ENCODE data around the gene DAAM1. TPM values are rescaled to one million over a fixed set of nuclear protein-coding genes. Genes with fewer than 3 reads are reported as not detected.

Gene DAAM1
- total RNA-seq, 2 donors from 2014 or later = 94.0 to 99.4 TPM

DNA sequence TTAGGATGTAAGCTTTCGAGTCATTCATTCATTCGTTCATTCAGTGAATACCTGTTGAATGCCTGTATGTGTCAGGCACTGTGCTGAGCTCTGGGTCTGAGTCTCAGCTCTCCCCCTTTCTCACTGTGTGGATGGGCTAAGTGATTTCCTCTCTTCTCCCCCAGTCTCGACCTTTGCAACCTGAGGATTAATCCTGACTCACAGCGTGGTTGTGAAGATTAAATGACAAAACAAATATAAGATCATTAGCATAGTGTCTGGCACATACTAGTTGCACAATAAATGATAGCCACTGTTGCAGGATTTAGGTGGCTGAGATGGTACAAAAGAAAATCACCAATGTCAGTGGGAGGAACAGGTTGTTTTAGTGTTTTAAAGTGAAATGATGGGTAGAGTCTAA is 140.0 kb downstream of the DAAM1 start:
- peaks cover 69% of the 10 kb centered on the region for H3K36me3 Mint-ChIP-seq (ENCODE audit: low read depth)
- Histone ChIP-seq H3K9ac (ENCODE audit: extremely low read depth, low read length, poor library complexity, severe bottlenecking) (no peak overlapping the region), H3K9me3 (ENCODE audit: control insufficient read depth, low read length) (peaks cover 17% of the 10 kb centered on the region), H3K4me1 (ENCODE audit: control insufficient read depth, insufficient read depth, low read length) (no peaks in the 10 kb centered on the region), H3K27me3 (ENCODE audit: control insufficient read depth, insufficient read depth, low read length, poor library complexity, severe bottlenecking) (no peaks in the 10 kb centered on the region), H3K36me3 (ENCODE audit: control insufficient read depth, insufficient read depth, low read length) (peaks cover 89% of the 10 kb centered on the region), H3K27ac (ENCODE audit: low read depth, low read length) (no peak overlapping the region), H3K4me3 (ENCODE audit: low read length) (peak overlapping the region; percentile 48)
- H3K27me3 Mint-ChIP-seq (ENCODE audit: insufficient read depth) = no peaks in the 10 kb centered on the region
- TF ChIP-seq, protein P1, sequence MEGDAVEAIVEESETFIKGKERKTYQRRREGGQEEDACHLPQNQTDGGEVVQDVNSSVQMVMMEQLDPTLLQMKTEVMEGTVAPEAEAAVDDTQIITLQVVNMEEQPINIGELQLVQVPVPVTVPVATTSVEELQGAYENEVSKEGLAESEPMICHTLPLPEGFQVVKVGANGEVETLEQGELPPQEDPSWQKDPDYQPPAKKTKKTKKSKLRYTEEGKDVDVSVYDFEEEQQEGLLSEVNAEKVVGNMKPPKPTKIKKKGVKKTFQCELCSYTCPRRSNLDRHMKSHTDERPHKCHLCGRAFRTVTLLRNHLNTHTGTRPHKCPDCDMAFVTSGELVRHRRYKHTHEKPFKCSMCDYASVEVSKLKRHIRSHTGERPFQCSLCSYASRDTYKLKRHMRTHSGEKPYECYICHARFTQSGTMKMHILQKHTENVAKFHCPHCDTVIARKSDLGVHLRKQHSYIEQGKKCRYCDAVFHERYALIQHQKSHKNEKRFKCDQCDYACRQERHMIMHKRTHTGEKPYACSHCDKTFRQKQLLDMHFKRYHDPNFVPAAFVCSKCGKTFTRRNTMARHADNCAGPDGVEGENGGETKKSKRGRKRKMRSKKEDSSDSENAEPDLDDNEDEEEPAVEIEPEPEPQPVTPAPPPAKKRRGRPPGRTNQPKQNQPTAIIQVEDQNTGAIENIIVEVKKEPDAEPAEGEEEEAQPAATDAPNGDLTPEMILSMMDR (conservative IDR thresholded peaks at IDR 0.05) = no peak
- no peak overlapping the region for H3K27ac Mint-ChIP-seq
- H3K4me1 Mint-ChIP-seq = peaks cover 19% of the 10 kb centered on the region
- no peak for DNase-seq
- 77% methylated on average over 4 of the region's 4 CpGs; no CpG with 5 or more reads in 1 of the 2 experiments for WGBS, 2 experiments (ENCODE audit: insufficient coverage in 1 of 2, insufficient read length in 1 of 2)
- H3K4me3 Mint-ChIP-seq = no peak overlapping the region
- no peaks in the 10 kb centered on the region for H3K9me3 Mint-ChIP-seq

DNA sequence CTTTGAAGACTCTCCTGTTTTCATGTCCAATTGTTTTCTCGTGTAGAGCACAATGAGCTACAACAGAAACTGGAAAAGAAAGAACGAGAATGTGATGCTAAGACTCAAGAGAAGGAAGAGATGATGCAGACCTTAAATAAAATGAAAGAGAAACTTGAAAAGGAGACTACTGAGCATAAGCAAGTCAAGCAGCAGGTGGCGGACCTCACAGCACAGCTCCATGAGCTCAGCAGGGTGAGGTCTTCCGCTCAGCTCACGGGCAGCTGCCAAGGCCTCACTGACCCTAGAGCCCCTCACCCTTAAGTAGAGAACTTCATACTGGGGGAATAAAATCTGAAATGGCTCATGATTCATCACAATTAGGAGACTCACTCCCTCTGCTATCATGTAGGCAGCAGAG is 142.0 kb downstream of the DAAM1 start:
- Mint-ChIP-seq H3K36me3 (ENCODE audit: low read depth) (peaks cover 58% of the 10 kb centered on the region), H3K4me3 (no peak overlapping the region), H3K27me3 (ENCODE audit: insufficient read depth) (no peaks in the 10 kb centered on the region), H3K4me1 (peaks cover 24% of the 10 kb centered on the region), H3K27ac (no peak overlapping the region), H3K9me3 (no peaks in the 10 kb centered on the region)
- peak; percentile 52 for DNase-seq
- Histone ChIP-seq H3K4me1 (ENCODE audit: control insufficient read depth, insufficient read depth, low read length) (no peaks in the 10 kb centered on the region), H3K27ac (ENCODE audit: low read depth, low read length) (no peak overlapping the region), H3K27me3 (ENCODE audit: control insufficient read depth, insufficient read depth, low read length, poor library complexity, severe bottlenecking) (no peaks in the 10 kb centered on the region), H3K9ac (ENCODE audit: extremely low read depth, low read length, poor library complexity, severe bottlenecking) (no peak overlapping the region), H3K36me3 (ENCODE audit: control insufficient read depth, insufficient read depth, low read length) (peaks cover 93% of the 10 kb centered on the region), H3K4me3 (ENCODE audit: low read length) (no peak overlapping the region), H3K9me3 (ENCODE audit: control insufficient read depth, low read length) (peaks cover 17% of the 10 kb centered on the region)
- WGBS, 2 experiments (ENCODE audit: insufficient coverage in 1 of 2, insufficient read length in 1 of 2) = 89 to 90% methylated on average over 3 to 5 of the region's 5 CpGs
- TF ChIP-seq, protein P1 (conservative IDR thresholded peaks at IDR 0.05) = no peak

DNA sequence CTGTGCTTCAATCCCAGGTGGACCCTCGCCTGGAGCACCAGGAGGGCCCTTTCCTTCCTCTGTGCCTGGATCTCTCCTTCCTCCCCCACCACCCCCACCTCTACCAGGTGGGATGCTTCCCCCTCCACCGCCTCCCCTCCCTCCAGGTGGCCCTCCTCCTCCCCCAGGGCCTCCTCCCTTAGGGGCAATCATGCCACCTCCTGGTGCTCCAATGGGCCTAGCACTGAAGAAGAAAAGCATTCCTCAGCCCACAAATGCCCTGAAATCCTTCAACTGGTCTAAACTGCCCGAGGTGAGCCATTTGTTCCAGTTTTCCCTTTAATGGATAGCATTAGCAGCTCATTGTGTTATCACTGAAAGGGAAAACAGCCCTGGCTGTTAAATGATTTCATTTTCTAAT is 142.8 kb downstream of the DAAM1 start:
- peaks cover 89% of the 10 kb centered on the region for H3K36me3 ChIP-seq (ENCODE audit: control insufficient read depth, insufficient read depth, low read length)
- H3K9me3 Mint-ChIP-seq = no peaks in the 10 kb centered on the region
- peaks cover 26% of the 10 kb centered on the region for H3K4me1 Mint-ChIP-seq
- H3K36me3 Mint-ChIP-seq (ENCODE audit: low read depth) = peaks cover 51% of the 10 kb centered on the region
- peaks cover 3% of the 10 kb centered on the region for H3K4me1 ChIP-seq (ENCODE audit: control insufficient read depth, insufficient read depth, low read length)
- TF ChIP-seq, protein P1 (conservative IDR thresholded peaks at IDR 0.05) = no peak
- H3K4me3 Mint-ChIP-seq = no peak overlapping the region
- H3K27me3 ChIP-seq (ENCODE audit: control insufficient read depth, insufficient read depth, low read length, poor library complexity, severe bottlenecking) = no peaks in the 10 kb centered on the region
- H3K27ac ChIP-seq (ENCODE audit: low read depth, low read length) = no peak overlapping the region
- no peak overlapping the region for H3K9ac ChIP-seq (ENCODE audit: extremely low read depth, low read length, poor library complexity, severe bottlenecking)
- peaks cover 17% of the 10 kb centered on the region for H3K9me3 ChIP-seq (ENCODE audit: control insufficient read depth, low read length)
- no peaks in the 10 kb centered on the region for H3K27me3 Mint-ChIP-seq (ENCODE audit: insufficient read depth)
- peak; percentile 73 for DNase-seq
- H3K27ac Mint-ChIP-seq = no peak overlapping the region
- no peak overlapping the region for H3K4me3 ChIP-seq (ENCODE audit: low read length)
- WGBS, 2 experiments (ENCODE audit: insufficient coverage in 1 of 2, insufficient read length in 1 of 2) = 75 to 82% methylated on average over 2 to 3 of the region's 3 CpGs

Measured in endodermal cell (in vitro differentiated cells).